Esophagus muscularis mucosa (tissue), 3 donors: ENCODE data around the gene PAX3.

ENCODE experiments used
- CTCF ChIP-seq, 3 experiments: fragments of 200-600 bp in 2 of 3; fragments of 450-650 bp in 1 of 3; sonication (generic) in 2 of 3; IDR thresholded peaks; one replicate each; pipeline ENCODE4 v1.5.1; 2017 to 2019; ENCODE audit warnings: antibody characterized with exemption in 3 of 3, mild to moderate bottlenecking in 2 of 3, moderate library complexity in 1 of 3
- POLR2A ChIP-seq: fragments of 450-650 bp; IDR thresholded peaks from one replicate; pipeline ENCODE4 v1.6.1; 2017; ENCODE audit warnings: antibody characterized with exemption, moderate library complexity, mild to moderate bottlenecking, low read depth
- POLR2AphosphoS5 ChIP-seq, 2 donors: sonication (generic); formaldehyde crosslinking; IDR thresholded peaks; one replicate each; pipeline ENCODE4 v1.6.1; 2017; ENCODE audit warnings: antibody characterized with exemption in 2 of 2

- TF ChIP-seq CTCF (IDR thresholded peaks at IDR 0.05), result no peak
- no peak for TF ChIP-seq POLR2AphosphoS5 (IDR thresholded peaks at IDR 0.05)
- TF ChIP-seq POLR2A, result no peak
Measured at GRCh38 chr2:222288590-222289277, 10.1 kb downstream of the PAX3 start.
